Activated naive CD4-positive, alpha-beta T cell treated with anti-CD3 and anti-CD28 coated beads, Interleukin-2, amount 50 U/mL, for 72 hours (primary cell): ENCODE results near the gene PRDX5. TPM values are rescaled to one million over a fixed set of nuclear protein-coding genes. Genes with fewer than 3 reads are reported as not detected.
A peak's percentile ranks its signal among the peaks of the same experiment; 100 is the strongest.
"Not testable (repeated sequence)": the region's sequence is repeated elsewhere in the genome, so short reads cannot be mapped to it uniquely, and the experiment has no call there.

Experiments used
- ATAC-seq, 2 donors: fragments of 150-1000 bp; cut with Tn5 transposase; 2 replicates each; pipeline ENCODE4 v1.10.0; 2021; ENCODE audit warnings: mild to moderate bottlenecking in 2 of 2, moderate library complexity in 2 of 2
- DNase-seq, 2 donors: peaks; one replicate each; pipeline ENCODE4 v3.0.0; 2021 to 2022; ENCODE audit warnings: low spot score in 2 of 2
- H3K27ac Mint-ChIP-seq, 2 donors: one replicate each; pipeline ENCODE4 v1.8.0; 2022; ENCODE audit warnings: mild to moderate bottlenecking in 2 of 2, mixed read lengths in 2 of 2
- H3K36me3 Mint-ChIP-seq, 2 donors: one replicate each; pipeline ENCODE4 v1.8.0; 2022; ENCODE audit warnings: mixed read lengths in 2 of 2
- H3K9me3 Mint-ChIP-seq, 2 donors: one replicate each; pipeline ENCODE4 v1.8.0; 2022; ENCODE audit warnings: mixed read lengths in 2 of 2
- total RNA-seq, 2 donors: library from RNA; stranded (reverse); gene quantifications; one replicate each; pipeline ENCODE4 v1.2.3, GENCODE V29; 2022

PRDX5 gene
- total RNA-seq, 2 donors from 2014 or later, result 131 to 152 TPM

DNA sequence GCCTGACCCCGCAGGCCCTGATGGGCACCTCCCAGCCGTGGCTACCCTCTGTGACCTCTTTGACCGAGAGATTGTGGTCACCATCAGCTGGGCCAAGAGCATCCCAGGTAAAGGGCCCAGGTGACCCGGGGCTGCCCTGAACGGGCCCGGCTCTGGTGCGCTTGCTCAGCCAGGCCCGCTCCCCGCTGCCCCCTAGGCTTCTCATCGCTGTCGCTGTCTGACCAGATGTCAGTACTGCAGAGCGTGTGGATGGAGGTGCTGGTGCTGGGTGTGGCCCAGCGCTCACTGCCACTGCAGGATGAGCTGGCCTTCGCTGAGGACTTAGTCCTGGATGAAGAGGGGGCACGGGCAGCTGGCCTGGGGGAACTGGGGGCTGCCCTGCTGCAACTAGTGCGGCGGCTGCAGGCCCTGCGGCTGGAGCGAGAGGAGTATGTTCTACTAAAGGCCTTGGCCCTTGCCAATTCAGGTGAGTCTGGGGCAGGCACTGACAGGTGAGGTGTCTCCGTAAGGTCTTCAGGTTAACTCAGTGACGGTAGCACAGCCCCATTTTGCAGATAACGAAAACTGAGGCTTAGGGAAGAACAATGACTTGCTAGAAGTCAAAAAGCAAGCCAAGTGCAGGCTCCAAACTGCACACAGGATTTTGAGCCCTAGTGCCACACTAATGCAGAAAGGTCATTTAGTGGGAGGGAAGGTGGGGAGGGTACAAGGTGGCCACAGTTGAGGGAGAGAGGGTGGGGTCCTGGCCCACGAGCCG lies 2.9 kb upstream of the PRDX5 start:
- DNase-seq (no peak), ATAC-seq (no peak)
- peak overlapping the region in 1 of 2 donors; percentile 62 for H3K27ac Mint-ChIP-seq
- no peaks in the 10 kb centered on the region for H3K9me3 Mint-ChIP-seq
- peaks cover 19 to 27% of the 10 kb centered on the region in 2 donors for H3K36me3 Mint-ChIP-seq

DNA sequence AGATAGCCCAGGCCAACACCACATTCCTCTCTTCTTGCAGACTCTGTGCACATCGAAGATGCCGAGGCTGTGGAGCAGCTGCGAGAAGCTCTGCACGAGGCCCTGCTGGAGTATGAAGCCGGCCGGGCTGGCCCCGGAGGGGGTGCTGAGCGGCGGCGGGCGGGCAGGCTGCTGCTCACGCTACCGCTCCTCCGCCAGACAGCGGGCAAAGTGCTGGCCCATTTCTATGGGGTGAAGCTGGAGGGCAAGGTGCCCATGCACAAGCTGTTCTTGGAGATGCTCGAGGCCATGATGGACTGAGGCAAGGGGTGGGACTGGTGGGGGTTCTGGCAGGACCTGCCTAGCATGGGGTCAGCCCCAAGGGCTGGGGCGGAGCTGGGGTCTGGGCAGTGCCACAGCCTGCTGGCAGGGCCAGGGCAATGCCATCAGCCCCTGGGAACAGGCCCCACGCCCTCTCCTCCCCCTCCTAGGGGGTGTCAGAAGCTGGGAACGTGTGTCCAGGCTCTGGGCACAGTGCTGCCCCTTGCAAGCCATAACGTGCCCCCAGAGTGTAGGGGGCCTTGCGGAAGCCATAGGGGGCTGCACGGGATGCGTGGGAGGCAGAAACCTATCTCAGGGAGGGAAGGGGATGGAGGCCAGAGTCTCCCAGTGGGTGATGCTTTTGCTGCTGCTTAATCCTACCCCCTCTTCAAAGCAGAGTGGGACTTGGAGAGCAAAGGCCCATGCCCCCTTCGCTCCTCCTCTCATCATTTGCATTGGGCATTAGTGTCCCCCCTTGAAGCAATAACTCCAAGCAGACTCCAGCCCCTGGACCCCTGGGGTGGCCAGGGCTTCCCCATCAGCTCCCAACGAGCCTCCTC lies 2.0 kb upstream of the PRDX5 start:
- not testable (repeated sequence) for ATAC-seq, H3K9me3 Mint-ChIP-seq, DNase-seq
- Mint-ChIP-seq H3K27ac (peak overlapping the region; percentile 99), H3K36me3 (peaks cover 25 to 27% of the 10 kb centered on the region in 2 donors)

DNA sequence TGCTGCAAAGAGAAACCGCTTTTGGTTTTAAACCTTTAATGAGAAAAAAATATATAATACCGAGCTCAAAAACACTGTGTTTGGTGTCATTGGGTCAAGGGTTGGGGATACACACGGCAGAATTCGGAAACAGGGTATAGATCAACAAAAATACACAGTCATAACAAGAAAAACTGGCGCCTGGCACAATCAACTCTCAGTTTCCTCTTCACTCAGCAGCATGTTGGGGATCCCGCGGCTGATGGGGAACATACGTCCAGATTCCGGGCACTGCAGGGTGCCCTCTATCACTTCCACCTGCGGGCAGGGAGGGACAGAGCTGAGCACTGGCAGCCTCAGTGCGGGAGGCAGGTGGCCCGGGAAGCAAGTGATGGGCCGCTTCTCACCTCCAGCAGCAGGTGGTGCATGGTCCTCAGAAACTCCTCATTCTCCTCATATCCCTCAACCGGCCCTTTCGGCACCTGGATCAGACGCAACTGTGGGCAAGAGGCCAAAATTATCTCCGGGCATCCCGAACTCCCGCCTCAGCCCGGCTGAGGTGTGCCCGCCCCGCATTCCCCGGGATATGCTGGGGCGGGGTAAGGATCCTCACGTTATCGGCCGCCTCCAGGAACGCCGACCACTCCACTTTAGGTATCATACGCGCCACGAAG lies 1.1 kb upstream of the PRDX5 start:
- DNase-seq (no peak), ATAC-seq (peak; percentile 10 to 17)
- Mint-ChIP-seq H3K9me3 (no peaks in the 10 kb centered on the region), H3K27ac (peak overlapping the region; percentile 99), H3K36me3 (peaks cover 27 to 28% of the 10 kb centered on the region in 2 donors)

DNA sequence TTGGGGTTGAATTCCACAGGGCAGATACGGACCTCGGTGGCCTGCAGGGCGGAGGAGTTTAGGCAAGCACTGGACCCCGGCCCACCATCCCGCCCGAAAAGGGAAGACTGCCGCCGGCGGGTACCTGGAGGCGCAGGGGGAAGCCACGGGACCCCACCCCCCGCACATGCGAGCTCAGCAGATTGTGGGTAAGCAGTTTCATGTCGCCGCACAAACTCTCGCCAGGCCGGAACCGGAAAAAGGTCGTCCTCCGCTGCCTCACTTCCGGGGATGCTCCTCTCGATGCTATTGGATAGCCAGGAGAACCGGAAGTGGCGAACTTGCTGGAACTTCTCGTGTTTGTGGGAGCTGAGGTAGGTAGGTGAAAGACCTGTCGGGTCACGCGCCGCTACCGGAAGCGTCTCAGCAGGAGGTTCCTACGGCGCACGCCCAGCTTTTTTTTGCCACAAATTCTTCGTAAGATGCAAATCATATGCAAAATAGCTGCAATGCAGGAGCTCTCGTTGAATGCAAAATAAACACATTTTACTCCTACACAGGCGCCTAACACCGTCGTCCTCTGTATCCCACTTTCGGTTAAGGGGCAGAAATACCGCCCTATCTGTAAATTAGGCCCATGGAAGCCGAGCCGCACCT lies 478 bp upstream of the PRDX5 start, which contains the start of gene TRMT112:
TRMT112 (minus strand) TSS at position 235 of the 636 bp plus-strand sequence; CDS start at position 202, 33 bp downstream.
- Mint-ChIP-seq H3K9me3 (no peaks in the 10 kb centered on the region), H3K36me3 (peaks cover 27 to 28% of the 10 kb centered on the region in 2 donors), H3K27ac (peak within 1 kb of the TSS; percentile 99)
- DNase-seq (peak; percentile 91 to 98), ATAC-seq (peak; percentile 84 to 85)

DNA sequence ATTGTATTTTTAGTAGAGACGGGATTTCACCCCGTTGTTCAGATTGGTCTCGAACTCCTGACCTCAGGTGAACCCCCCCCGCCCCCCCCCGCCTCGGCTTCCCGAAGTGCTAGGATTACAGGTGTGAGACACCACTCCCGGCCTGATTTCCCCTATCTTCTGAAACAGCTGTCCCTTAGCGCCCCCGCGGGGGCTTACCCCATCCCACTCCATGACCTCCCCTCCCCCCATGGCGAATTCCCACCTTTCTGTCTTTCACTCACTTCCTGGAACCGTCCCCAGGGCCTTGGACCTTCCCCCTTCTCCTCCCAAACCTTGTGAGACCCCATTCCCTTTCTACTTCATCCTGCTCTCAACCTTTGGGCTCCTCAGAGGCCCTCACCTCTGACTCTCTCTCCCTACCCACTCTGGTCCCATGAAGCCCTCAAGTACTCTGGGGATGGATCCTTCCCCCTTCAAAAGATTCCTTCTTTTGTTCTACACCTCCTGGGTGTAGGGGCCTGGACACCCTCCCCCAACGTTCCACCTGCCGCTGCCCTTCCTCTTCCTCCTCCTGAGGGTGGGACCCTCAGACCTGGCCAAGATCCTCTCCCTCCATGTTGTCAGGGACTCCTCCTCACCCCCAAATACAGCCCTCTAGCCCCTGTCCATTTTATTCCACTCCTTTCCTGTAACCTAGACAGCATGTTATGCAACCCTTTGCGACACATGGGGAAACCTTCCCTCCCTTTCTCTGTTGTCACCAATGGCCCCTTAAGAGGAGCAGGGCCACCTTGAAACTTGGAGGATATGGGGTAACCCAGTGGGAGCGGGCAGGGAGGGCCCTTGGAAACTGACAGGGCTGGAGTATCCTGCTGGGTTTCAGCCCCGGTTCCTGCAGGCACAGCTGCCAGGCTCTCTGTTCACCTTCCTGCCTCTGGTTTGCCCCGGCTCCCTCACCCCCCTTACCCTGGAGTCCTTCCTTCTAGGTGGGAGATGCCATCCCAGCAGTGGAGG lies 1.1 kb downstream of the PRDX5 start:
- no peak for ATAC-seq
- no peaks in the 10 kb centered on the region for H3K9me3 Mint-ChIP-seq
- no peak for DNase-seq
- peak overlapping the region; percentile 99 for H3K27ac Mint-ChIP-seq
- H3K36me3 Mint-ChIP-seq, result peaks cover 27 to 28% of the 10 kb centered on the region in 2 donors

DNA sequence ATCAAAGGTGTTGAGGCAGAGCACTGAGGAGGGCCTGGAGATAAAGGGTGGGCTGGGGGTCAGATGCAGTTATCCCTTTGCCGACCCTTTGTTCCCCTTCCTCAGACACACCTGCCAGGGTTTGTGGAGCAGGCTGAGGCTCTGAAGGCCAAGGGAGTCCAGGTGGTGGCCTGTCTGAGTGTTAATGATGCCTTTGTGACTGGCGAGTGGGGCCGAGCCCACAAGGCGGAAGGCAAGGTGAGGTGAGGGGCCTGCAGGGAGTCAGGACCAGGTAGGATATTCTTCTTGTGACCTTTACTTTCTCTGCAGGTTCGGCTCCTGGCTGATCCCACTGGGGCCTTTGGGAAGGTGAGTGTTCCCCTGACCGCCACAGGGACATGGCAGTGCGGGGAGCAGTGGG lies 2.6 kb downstream of the PRDX5 start:
- ATAC-seq (no peak), DNase-seq (no peak)
- peaks cover 27 to 28% of the 10 kb centered on the region in 2 donors for H3K36me3 Mint-ChIP-seq
- no peaks in the 10 kb centered on the region for H3K9me3 Mint-ChIP-seq
- peak overlapping the region; percentile 27 to 93 for H3K27ac Mint-ChIP-seq

DNA sequence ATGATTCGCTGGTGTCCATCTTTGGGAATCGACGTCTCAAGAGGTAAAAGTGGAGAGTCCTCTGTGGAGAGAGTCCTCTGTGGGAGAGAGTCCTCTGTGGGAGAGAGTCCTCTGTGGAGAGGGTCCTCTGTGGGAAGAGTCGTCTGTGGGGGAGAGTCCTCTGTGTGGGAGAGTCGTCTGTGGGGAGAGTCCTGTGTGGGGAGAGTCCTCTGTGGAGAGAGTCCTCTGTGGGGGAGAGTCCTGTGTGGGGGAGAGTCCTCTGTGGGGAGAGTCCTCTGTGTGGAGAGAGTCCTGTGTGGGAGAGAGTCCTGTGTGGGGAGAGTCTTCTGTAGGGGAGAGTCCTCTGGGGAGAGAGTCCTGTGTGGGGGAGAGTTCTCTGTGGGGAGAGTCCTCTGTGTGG lies 3.1 kb downstream of the PRDX5 start:
- H3K9me3 Mint-ChIP-seq, result no peaks in the 10 kb centered on the region
- H3K27ac Mint-ChIP-seq, result peak overlapping the region; percentile 27 to 93
- ATAC-seq, result no peak
- peaks cover 27 to 28% of the 10 kb centered on the region in 2 donors for H3K36me3 Mint-ChIP-seq
- no peak for DNase-seq

DNA sequence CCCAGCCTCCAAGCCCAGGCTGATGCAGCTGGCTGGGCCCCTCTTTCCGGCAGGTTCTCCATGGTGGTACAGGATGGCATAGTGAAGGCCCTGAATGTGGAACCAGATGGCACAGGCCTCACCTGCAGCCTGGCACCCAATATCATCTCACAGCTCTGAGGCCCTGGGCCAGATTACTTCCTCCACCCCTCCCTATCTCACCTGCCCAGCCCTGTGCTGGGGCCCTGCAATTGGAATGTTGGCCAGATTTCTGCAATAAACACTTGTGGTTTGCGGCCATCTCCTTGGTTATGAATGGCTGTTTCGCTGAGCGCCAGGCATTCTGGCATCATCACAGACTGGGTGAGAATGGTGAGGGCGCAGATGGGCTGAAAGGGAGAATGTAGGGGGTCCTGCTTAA lies 3.6 kb downstream of the PRDX5 start:
- ATAC-seq, result no peak
- Mint-ChIP-seq H3K9me3 (no peaks in the 10 kb centered on the region), H3K36me3 (peaks cover 24 to 25% of the 10 kb centered on the region in 2 donors), H3K27ac (no peak overlapping the region)
- no peak for DNase-seq

DNA sequence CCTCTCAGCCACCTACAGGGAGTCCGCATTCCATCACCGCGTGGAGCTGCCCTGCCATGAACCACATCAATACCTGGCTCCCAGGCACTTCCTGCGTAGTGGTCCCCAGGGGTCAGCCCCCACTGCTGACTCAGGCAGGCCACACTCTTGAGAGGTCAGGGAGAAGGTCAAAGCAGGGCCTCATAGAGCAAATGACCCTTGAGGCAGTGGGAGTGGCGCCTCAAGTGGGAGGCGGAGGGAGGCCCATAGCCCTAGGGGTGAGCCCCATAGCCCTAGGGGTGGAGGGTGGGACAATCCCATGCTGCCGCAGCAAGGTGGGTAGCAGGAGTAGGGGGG lies 5.0 kb downstream of the PRDX5 start:
- H3K27ac Mint-ChIP-seq, result peak overlapping the region in 1 of 2 donors; percentile 65
- ATAC-seq, result no peak
- H3K9me3 Mint-ChIP-seq, result no peaks in the 10 kb centered on the region
- no peak for DNase-seq
- peaks cover 12 to 15% of the 10 kb centered on the region in 2 donors for H3K36me3 Mint-ChIP-seq

DNA sequence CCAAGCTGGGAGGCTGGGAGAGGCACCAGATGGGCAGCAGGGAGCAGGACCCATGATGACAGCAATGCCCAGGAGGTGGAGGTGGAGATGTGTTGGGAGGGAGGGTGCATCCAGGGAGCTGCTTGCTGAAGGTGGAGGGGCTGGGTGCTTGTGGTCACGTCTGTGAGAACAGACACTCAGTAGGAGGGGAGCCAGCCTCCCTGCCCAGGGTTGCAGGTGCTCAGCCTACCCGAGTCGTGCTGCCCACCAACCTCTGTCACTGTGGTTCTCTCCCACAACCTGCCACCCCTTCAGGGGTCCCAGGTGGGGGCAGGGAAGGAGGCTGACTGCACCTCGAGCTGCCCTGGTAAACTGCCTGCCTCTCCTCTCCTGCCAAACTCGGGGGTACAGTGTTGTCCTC lies 5.5 kb downstream of the PRDX5 start:
- Mint-ChIP-seq H3K9me3 (no peaks in the 10 kb centered on the region), H3K27ac (peak overlapping the region in 1 of 2 donors; percentile 65), H3K36me3 (peaks cover 7 to 10% of the 10 kb centered on the region in 2 donors)
- DNase-seq (no peak), ATAC-seq (no peak)

DNA sequence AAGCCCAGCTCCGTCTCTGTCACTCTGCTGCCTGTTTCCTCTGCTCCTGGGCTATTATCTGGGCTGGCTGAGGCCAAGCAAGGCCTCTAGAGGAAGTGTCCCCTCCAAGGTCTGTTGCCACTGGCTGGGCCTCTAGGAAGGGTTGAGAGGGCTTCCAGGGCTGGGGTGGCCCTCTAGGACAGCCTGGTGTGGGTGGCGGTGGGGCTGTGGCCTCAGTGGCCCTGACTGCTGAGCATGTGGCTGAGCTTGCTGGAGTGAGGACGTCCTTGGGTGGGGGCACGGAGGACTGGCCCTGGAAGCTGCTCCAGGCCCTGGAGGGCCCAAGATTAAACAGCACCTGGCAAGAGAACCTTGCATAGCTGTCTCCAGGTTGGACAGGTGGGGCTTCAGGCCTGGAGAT lies 6.1 kb downstream of the PRDX5 start:
- ATAC-seq, H3K36me3 Mint-ChIP-seq, H3K9me3 Mint-ChIP-seq, DNase-seq: not testable (repeated sequence)
- peak overlapping the region; percentile 9 to 75 for H3K27ac Mint-ChIP-seq

DNA sequence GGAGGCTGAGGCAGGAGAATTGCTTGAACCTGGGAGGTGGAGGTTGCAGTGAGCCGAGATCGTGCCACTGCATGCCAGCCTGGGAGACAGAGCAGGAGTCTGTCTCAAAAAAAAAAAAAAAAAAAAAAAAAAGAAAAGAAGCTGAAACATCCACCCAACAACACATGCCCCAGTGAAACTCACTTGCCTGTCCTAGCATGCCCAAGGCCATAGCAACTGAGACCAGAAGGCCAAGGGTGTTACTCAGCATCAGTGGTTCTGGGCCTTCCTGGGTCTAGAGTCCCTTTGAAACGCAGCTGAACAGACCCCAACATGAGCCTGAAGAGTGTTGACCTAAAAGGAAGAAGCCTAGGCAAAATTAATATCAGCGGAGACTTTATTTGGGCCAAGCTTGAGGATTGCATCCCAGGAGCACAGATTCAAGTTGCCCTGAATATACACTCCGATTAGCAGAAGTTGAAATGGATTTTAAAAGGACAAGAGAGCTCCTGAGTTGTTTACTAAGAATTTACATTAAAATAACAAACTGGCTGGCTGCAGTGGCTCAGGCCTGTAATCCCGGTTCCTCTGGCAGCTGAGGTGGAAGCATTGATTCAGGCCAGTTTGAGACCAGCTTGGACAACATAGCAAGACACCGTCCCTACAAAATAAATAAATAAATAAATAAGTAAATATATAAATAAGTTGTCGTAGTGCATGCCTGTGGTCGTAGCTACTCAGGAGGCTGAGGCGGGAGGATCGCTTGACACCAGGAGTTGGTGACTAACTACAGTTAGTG lies 7.0 kb downstream of the PRDX5 start:
- H3K9me3 Mint-ChIP-seq, result no peaks in the 10 kb centered on the region
- peaks cover 0 to 9% of the 10 kb centered on the region in 2 donors for H3K36me3 Mint-ChIP-seq
- peak overlapping the region in 1 of 2 donors; percentile 75 for H3K27ac Mint-ChIP-seq
- no peak for ATAC-seq
- no peak for DNase-seq

DNA sequence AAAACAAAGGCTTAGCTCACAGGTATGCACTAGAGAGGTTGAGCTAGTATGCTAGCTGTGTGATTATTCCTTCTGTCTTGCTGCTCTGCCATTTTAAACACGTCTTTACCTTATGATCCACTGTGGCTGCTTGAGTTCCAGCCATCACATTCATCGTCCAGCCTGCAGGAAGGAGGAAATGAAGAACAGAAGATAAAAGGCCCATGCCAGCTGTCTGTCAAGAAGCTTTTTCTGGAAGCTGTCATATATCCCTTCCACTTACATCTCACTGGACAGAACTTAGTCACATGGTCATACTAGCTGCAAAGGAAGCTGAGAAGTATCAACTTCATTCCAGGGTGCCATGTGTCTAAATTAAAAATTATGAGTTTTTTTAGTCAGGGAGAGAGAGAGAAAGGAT lies 9.5 kb downstream of the PRDX5 start:
- no peak overlapping the region for H3K27ac Mint-ChIP-seq
- DNase-seq (no peak), ATAC-seq (no peak)
- H3K36me3 Mint-ChIP-seq, result no peaks in the 10 kb centered on the region
- no peaks in the 10 kb centered on the region for H3K9me3 Mint-ChIP-seq

DNA sequence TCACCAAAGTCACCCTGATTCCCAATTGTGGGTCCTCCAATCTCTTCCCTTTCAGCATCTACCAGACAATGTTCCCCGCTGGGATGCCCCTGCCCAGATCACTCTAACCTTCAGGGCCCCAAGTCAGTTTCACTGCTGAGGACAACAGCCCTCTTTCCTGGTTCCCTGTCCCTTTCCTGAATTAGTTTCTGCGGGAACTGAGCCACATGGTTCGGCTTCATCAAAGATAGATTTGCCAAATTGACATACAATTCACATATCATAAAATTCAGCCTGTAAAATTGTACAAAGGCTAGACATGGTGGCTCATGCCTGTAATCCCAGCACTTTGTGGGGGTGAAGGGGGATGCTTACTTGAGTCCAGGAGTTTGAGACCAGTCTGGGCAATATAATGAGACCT lies 10.1 kb downstream of the PRDX5 start:
- Mint-ChIP-seq H3K36me3 (no peaks in the 10 kb centered on the region), H3K27ac (no peak overlapping the region), H3K9me3 (no peaks in the 10 kb centered on the region)
- ATAC-seq (no peak), DNase-seq (no peak)

DNA sequence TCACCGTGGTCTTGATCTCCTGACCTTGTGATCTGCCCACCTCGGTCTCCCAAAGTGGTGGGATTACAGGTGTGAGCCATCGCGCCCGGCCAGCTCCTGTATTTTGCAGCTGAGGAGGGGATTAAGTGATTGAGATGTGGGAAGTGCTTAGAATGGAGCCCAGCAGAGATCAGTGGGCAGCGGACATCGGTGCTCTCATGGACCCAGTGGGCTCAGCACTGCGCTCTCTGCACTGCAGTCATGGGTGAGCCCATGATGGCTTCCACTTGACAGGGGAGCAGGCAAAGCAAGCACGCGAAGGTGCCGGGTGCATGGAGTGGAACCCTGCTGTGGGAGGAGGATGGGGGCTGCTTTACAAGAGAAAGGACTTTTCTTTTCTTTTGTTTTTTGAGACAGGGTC lies 13.0 kb downstream of the PRDX5 start:
- DNase-seq, result no peak
- no peak for ATAC-seq
- Mint-ChIP-seq H3K9me3 (no peaks in the 10 kb centered on the region), H3K36me3 (no peaks in the 10 kb centered on the region), H3K27ac (no peak overlapping the region)
